C4-2B (cell line): ENCODE data around the gene TRIM8.

Experiments used
- ZFX ChIP-seq: fragments of 450-650 bp; IDR thresholded peaks from 2 replicates; pipeline ENCODE4 v1.6.1; 2017
- TF ChIP-seq, protein P1 (sequence below): fragments of 450-650 bp; conservative IDR thresholded peaks from 2 replicates; pipeline ENCODE4 v1.5.1; 2017; ENCODE audit warnings: mild to moderate bottlenecking

DNA sequence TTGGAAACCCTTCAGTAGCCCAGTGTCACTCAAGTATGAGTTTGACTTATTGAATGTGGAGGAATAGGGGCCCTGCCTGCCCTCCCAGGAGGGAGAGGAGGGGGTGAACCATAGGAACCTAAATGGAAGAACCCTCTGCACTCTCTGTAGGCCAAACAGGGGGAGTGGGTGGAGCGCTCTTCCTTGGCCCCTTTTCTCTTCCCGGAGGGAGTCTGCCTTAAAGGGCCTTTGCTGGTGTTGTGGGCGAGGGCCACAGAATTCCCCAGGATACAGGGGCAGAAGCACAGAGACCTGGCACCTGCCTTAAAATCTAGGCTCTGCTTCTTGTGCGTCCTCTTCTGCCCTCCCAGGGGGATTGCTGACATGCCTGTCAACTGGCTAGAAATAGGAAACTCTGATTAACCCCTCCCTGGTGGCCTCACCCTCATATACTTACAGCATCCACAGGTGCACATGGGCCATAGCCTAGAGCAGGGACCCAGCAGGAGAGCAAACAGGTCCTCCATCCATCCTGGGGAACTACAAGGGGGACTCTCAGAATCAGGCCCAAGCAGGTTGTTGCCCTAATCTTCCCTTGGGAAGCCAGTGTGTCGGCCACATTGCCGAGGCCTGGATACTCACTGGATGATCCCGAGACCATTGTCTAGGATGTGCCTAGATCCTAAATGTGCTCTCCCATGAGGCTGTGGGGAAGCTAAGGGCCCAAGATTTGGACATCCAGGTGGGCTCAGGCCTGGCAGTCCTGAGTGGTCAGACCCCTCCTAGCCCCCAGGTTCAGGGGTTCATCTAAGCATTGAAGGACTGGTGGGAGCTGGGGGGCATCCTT, 3.4 kb downstream of the TRIM8 start:
- TF ChIP-seq, protein P1, sequence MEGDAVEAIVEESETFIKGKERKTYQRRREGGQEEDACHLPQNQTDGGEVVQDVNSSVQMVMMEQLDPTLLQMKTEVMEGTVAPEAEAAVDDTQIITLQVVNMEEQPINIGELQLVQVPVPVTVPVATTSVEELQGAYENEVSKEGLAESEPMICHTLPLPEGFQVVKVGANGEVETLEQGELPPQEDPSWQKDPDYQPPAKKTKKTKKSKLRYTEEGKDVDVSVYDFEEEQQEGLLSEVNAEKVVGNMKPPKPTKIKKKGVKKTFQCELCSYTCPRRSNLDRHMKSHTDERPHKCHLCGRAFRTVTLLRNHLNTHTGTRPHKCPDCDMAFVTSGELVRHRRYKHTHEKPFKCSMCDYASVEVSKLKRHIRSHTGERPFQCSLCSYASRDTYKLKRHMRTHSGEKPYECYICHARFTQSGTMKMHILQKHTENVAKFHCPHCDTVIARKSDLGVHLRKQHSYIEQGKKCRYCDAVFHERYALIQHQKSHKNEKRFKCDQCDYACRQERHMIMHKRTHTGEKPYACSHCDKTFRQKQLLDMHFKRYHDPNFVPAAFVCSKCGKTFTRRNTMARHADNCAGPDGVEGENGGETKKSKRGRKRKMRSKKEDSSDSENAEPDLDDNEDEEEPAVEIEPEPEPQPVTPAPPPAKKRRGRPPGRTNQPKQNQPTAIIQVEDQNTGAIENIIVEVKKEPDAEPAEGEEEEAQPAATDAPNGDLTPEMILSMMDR = no peak
- no peak for TF ChIP-seq ZFX
